ENCODE results near the gene CDK1. TPM values are rescaled to one million over a fixed set of nuclear protein-coding genes. Genes with fewer than 3 reads are reported as not detected.

The CDK1 gene
- total RNA-seq, 1 experiment from 2014 or later, result 78.9 TPM

- Histone ChIP-seq H3K27ac (ENCODE audit: insufficient read length, low read depth, low read length) (no peak overlapping the region), H3K9me3 (ENCODE audit: control insufficient read depth, low read depth, low read length) (no peaks in the 10 kb centered on the region), H2BK12ac (ENCODE audit: insufficient read length, low read depth, low read length) (no peak overlapping the region), H3K18ac (ENCODE audit: insufficient read length, low read depth, low read length) (no peak overlapping the region), H2AFZ (ENCODE audit: low read length) (no peak overlapping the region), H3K79me1 (ENCODE audit: insufficient read depth, low read depth, low read length, poor library complexity, severe bottlenecking) (no peaks in the 10 kb centered on the region), H2BK15ac (ENCODE audit: low read depth, low read length) (no peak overlapping the region), H2BK120ac (ENCODE audit: low read depth, low read length, poor library complexity, severe bottlenecking) (no peak overlapping the region), H4K8ac (replicated peaks; ENCODE audit: insufficient read length, low read depth, low read length) (no peak overlapping the region), H3K4me2 (ENCODE audit: insufficient read depth, insufficient read length, low read length) (no peak overlapping the region), H4K5ac (ENCODE audit: insufficient read length, low read depth, low read length) (no peak overlapping the region), H4K20me1 (ENCODE audit: control insufficient read depth, insufficient read depth, insufficient read length) (no peaks in the 10 kb centered on the region), H2AK5ac (ENCODE audit: insufficient read length, low read length) (no peak overlapping the region), H3K4ac (ENCODE audit: low read depth, low read length) (no peak overlapping the region), H4K91ac (ENCODE audit: insufficient read length, low read depth, low read length) (no peak overlapping the region), H3K79me2 (ENCODE audit: insufficient read depth, low read length) (no peaks in the 10 kb centered on the region), H3K9ac (ENCODE audit: extremely low read depth, insufficient read length, low read length) (no peak overlapping the region), H3K4me1 (ENCODE audit: insufficient read depth, low read length) (no peaks in the 10 kb centered on the region), H3K56ac (ENCODE audit: insufficient read length, low read depth, low read length) (no peak overlapping the region), H3K23me2 (ENCODE audit: insufficient read length, low read depth, low read length, poor library complexity, severe bottlenecking) (no peaks in the 10 kb centered on the region), H3K23ac (ENCODE audit: insufficient read length, low read depth, low read length) (no peak overlapping the region), H3K27me3 (ENCODE audit: insufficient read depth, low read length) (no peaks in the 10 kb centered on the region), H2BK5ac (ENCODE audit: insufficient read length, low read length) (no peak overlapping the region), H2BK20ac (ENCODE audit: low read depth, low read length, poor library complexity, severe bottlenecking) (no peak overlapping the region), H3T11ph (ENCODE audit: low read length) (no peak overlapping the region), H3K14ac (ENCODE audit: insufficient read depth, low read length) (no peak overlapping the region)
- TF ChIP-seq CTCF (conservative IDR thresholded peaks at IDR 0.05), result peak; percentile 63
- DNase-seq, result no peak
- no CpG with 5 or more reads among the region's 6 CpGs for WGBS (ENCODE audit: extremely low coverage, insufficient read length, low lambda C conversion rate)
- Mint-ChIP-seq H3K4me1 (peaks cover 3 to 5% of the 10 kb centered on the region in 2 experiments; a peak in 2 of 4 replicates), H3K4me3 (no peak overlapping the region), H3K27ac (no peak overlapping the region), H3K27me3 (ENCODE audit: low read depth) (no peaks in the 10 kb centered on the region), H3K9me3 (no peaks in the 10 kb centered on the region), H3K36me3 (ENCODE audit: insufficient read depth in 1 of 3, low read depth in 3 of 3) (no peaks in the 10 kb centered on the region)
Observed at GRCh38 chr10:60820093-60820754, 41.9 kb downstream of the CDK1 start.
